H1 (cell line): ENCODE data around the gene NDUFB4. TPM values are rescaled to one million over a fixed set of nuclear protein-coding genes. Genes with fewer than 3 reads are reported as not detected.

Experiments used
- CTCF ChIA-PET: fragments of 300-600 bp; sonication (Branson Sonifier 250); formaldehyde crosslinking; loops from one replicate; lab custom pipeline; 2021; ENCODE audit not compliant: partially characterized antibody; lab: Charles Lee
- POLR2A ChIA-PET: fragments of 300-600 bp; sonication (Branson Sonifier 250); formaldehyde crosslinking; loops from one replicate; lab custom pipeline; 2021; ENCODE audit warnings: inconsistent platforms; ENCODE audit not compliant: partially characterized antibody; lab: Charles Lee
- DNase-seq, 2 experiments: peaks; one replicate each; pipeline versions ENCODE4 v3.0.0 to v3.0.0-alpha.2; 2010 to 2022; ENCODE audit warnings: low spot score in 2 of 2, low read depth in 1 of 2, mixed read lengths in 1 of 2
- FAIRE-seq: peaks from 2 replicates; lab custom pipeline; 2011; peaks lifted over from hg19 to GRCh38; lab: Jason Lieb, UNC
- H2AFZ ChIP-seq: 2 replicates; pipeline ENCODE4 v1.8.1; 2012; ENCODE audit warnings: low read length, inconsistent platforms
- H2AK5ac ChIP-seq: 2 replicates; pipeline ENCODE4 v1.6.1; 2013; ENCODE audit warnings: low read depth, low read length
- H2BK120ac ChIP-seq: replicated peaks from 2 replicates; pipeline ENCODE3; 2013; ENCODE audit warnings: low read depth, low read length, inconsistent platforms
- H2BK12ac ChIP-seq: 2 replicates; pipeline ENCODE4 v1.6.1; 2013; ENCODE audit warnings: low read depth, low read length
- H2BK15ac ChIP-seq: 2 replicates; pipeline ENCODE4 v1.6.1; 2013; ENCODE audit warnings: low read length
- H2BK20ac ChIP-seq: 2 replicates; pipeline ENCODE4 v1.6.1; 2013; ENCODE audit warnings: low read length
- H2BK5ac ChIP-seq: 2 replicates; pipeline ENCODE4 v1.6.1; 2013; ENCODE audit warnings: low read depth, low read length
- H3K14ac ChIP-seq: 2 replicates; pipeline ENCODE4 v1.6.1; 2013; ENCODE audit warnings: inconsistent platforms; ENCODE audit not compliant: insufficient read length
- H3K18ac ChIP-seq: 2 replicates; pipeline ENCODE4 v1.6.1; 2013; ENCODE audit warnings: low read length; ENCODE audit errors: extremely low read depth
- H3K23ac ChIP-seq: 2 replicates; pipeline ENCODE4 v1.6.1; 2013; ENCODE audit warnings: inconsistent platforms; ENCODE audit not compliant: insufficient read length
- H3K23me2 ChIP-seq: 2 replicates; pipeline ENCODE4 v1.6.1; 2013; ENCODE audit warnings: low read depth, low read length
- H3K27ac ChIP-seq: 2 replicates; pipeline ENCODE4 v1.6.1; 2011; ENCODE audit warnings: low read depth, low read length, inconsistent platforms
- H3K27me3 ChIP-seq, 4 experiments: replicated peaks in 1 of 4; 1 replicate in 1 of 4; 2 replicates in 3 of 4; pipeline versions ENCODE4 v1.6.1 to v1.8.1; 2011 to 2013; ENCODE audit warnings: low read length in 3 of 4, mild to moderate bottlenecking in 3 of 4, inconsistent platforms in 2 of 4, mixed read lengths in 2 of 4, moderate library complexity in 1 of 4; ENCODE audit not compliant: control insufficient read depth in 3 of 4, insufficient read depth in 3 of 4; ENCODE audit errors: extremely low read depth in 1 of 4
- H3K36me3 ChIP-seq, 4 experiments: 2 replicates each; pipeline versions ENCODE4 v1.6.1 to v1.8.1; 2011 to 2013; ENCODE audit warnings: mild to moderate bottlenecking in 4 of 4, low read length in 3 of 4, moderate library complexity in 2 of 4, control low read depth in 1 of 4, inconsistent platforms in 1 of 4; ENCODE audit not compliant: insufficient read depth in 4 of 4, control insufficient read depth in 2 of 4
- H3K4ac ChIP-seq: replicated peaks from 2 replicates; pipeline ENCODE3; 2013; ENCODE audit warnings: low read length, low read depth, mixed read lengths, inconsistent platforms; ENCODE audit not compliant: insufficient read length
- H3K4me1 ChIP-seq, 4 experiments: replicated peaks in 1 of 4; 1 replicate in 1 of 4; 2 replicates in 3 of 4; pipeline versions ENCODE4 v1.6.1 to v1.8.1; 2011 to 2013; ENCODE audit warnings: low read length in 3 of 4, inconsistent platforms in 2 of 4, mixed read lengths in 1 of 4; ENCODE audit not compliant: insufficient read depth in 4 of 4, control insufficient read depth in 3 of 4
- H3K4me2 ChIP-seq, 2 experiments: 2 replicates each; pipeline versions ENCODE4 v1.6.1 to v1.8.1; 2011 to 2013; ENCODE audit warnings: low read depth in 2 of 2, low read length in 2 of 2, control low read depth in 1 of 2, inconsistent platforms in 1 of 2, mild to moderate bottlenecking in 1 of 2; ENCODE audit not compliant: insufficient read depth in 1 of 2
- H3K4me3 ChIP-seq, 4 experiments: fragments of 200-600, 300-600 bp in 1 of 4; sonication (generic), shearing (Covaris generic), sonication (Bioruptor Twin) in 1 of 4; 2 replicates each; pipeline versions ENCODE4 v1.5.1 to v1.8.1; 2011 to 2016; ENCODE audit warnings: low read length in 4 of 4, low read depth in 3 of 4, control low read depth in 2 of 4, inconsistent platforms in 2 of 4, mild to moderate bottlenecking in 2 of 4, mixed read lengths in 1 of 4, moderate library complexity in 1 of 4; ENCODE audit not compliant: insufficient read depth in 2 of 4; ENCODE audit errors: extremely low read depth in 1 of 4
- H3K56ac ChIP-seq: replicated peaks from 2 replicates; pipeline ENCODE3; 2013; ENCODE audit warnings: low read depth, mild to moderate bottlenecking, mixed read lengths, low read length, inconsistent platforms; ENCODE audit not compliant: insufficient read length
- H3K79me1 ChIP-seq: 2 replicates; pipeline ENCODE4 v1.6.1; 2013; ENCODE audit warnings: low read depth, low read length, control low read depth
- H3K79me2 ChIP-seq, 2 experiments: 2 replicates each; pipeline versions ENCODE4 v1.6.1 to v1.8.1; 2012 to 2013; ENCODE audit warnings: low read length in 2 of 2, mild to moderate bottlenecking in 2 of 2, inconsistent platforms in 1 of 2; ENCODE audit not compliant: insufficient read depth in 2 of 2, control insufficient read depth in 1 of 2
- H3K9ac ChIP-seq, 4 experiments: replicated peaks in 1 of 4; 1 replicate in 1 of 4; 2 replicates in 3 of 4; pipeline versions ENCODE4 v1.6.1 to v1.8.1; 2011 to 2013; ENCODE audit warnings: low read depth in 3 of 4, low read length in 3 of 4, control low read depth in 2 of 4, mild to moderate bottlenecking in 2 of 4, moderate library complexity in 2 of 4, inconsistent platforms in 1 of 4; ENCODE audit errors: extremely low read depth in 1 of 4
- H3K9me3 ChIP-seq, 2 experiments: 2 replicates each; pipeline versions ENCODE4 v1.6.1 to v1.8.1; 2012 to 2013; ENCODE audit warnings: mild to moderate bottlenecking in 2 of 2, moderate library complexity in 2 of 2, control low read depth in 1 of 2, inconsistent platforms in 1 of 2, low read depth in 1 of 2, low read length in 1 of 2, mixed read lengths in 1 of 2; ENCODE audit not compliant: insufficient read depth in 2 of 2
- H4K20me1 ChIP-seq, 2 experiments: replicated peaks in 1 of 2; 2 replicates each; pipeline versions ENCODE3 to v1.8.1; 2011 to 2013; ENCODE audit warnings: inconsistent platforms in 2 of 2, low read length in 2 of 2, mild to moderate bottlenecking in 1 of 2; ENCODE audit not compliant: insufficient read depth in 2 of 2, control insufficient read depth in 1 of 2
- H4K5ac ChIP-seq: 2 replicates; pipeline ENCODE4 v1.6.1; 2013; ENCODE audit warnings: low read length, low read depth, mixed read lengths, inconsistent platforms; ENCODE audit not compliant: insufficient read length
- H4K8ac ChIP-seq: 2 replicates; pipeline ENCODE4 v1.8.0; 2013; ENCODE audit warnings: mild to moderate bottlenecking, moderate library complexity, low read length, inconsistent platforms; ENCODE audit not compliant: insufficient read depth; ENCODE audit errors: extremely low read depth
- H4K91ac ChIP-seq: replicated peaks from 2 replicates; pipeline ENCODE3; 2013; ENCODE audit warnings: low read length, mixed read lengths, inconsistent platforms; ENCODE audit not compliant: insufficient read length
- ASH2L ChIP-seq: fragments of 200-600, 300-600 bp; sonication (generic); IDR thresholded peaks from one replicate; pipeline ENCODE4 v1.7.1; 2017; ENCODE audit warnings: low read length
- BACH1 ChIP-seq: IDR thresholded peaks from 2 replicates; pipeline ENCODE4 v1.6.1; 2012; ENCODE audit warnings: low read length, improper control_type of control experiment
- GABPA ChIP-seq: IDR thresholded peaks from 2 replicates; pipeline ENCODE4 v1.6.1; 2011; ENCODE audit warnings: mild to moderate bottlenecking, low read length, moderate library complexity, borderline replicate concordance; ENCODE audit not compliant: insufficient read depth
- POLR2AphosphoS5 ChIP-seq: IDR thresholded peaks from 2 replicates; pipeline ENCODE4 v1.6.1; 2011; ENCODE audit warnings: low read depth, low read length
- RFX5 ChIP-seq: IDR thresholded peaks from 2 replicates; pipeline ENCODE4 v1.6.1; 2011; ENCODE audit warnings: low read depth, low read length, improper control_type of control experiment, borderline replicate concordance
- SIX5 ChIP-seq: IDR thresholded peaks from 2 replicates; pipeline ENCODE4 v1.6.1; 2011; ENCODE audit warnings: mild to moderate bottlenecking, low read depth, low read length
- TAF7 ChIP-seq: optimal IDR thresholded peaks from 2 replicates; pipeline ENCODE3; 2011; ENCODE audit warnings: low read depth, mild to moderate bottlenecking, inconsistent platforms, low read length, moderate library complexity, borderline replicate concordance
- WGBS, 2 experiments: shearing (Covaris generic) in 1 of 2; methylation state at CpG; one replicate each; pipeline versions ENCODE4 v1.1.6 to v1.1.7; 2013 to 2015; ENCODE audit warnings: low lambda C conversion rate in 2 of 2, mixed read lengths in 2 of 2, inconsistent platforms in 1 of 2, low coverage in 1 of 2, missing lambda C conversion rate in 1 of 2; ENCODE audit not compliant: insufficient replicate concordance in 2 of 2, insufficient coverage in 1 of 2, insufficient read length in 1 of 2; ENCODE audit errors: extremely low coverage in 1 of 2, missing lambda C conversion rate in 1 of 2; 5-methylcytosine and 5-hydroxymethylcytosine counted together
- polyA plus RNA-seq, 7 experiments: library from polyadenylated mRNA; depleted of rRNA in 3 of 7; stranded (reverse) in 5 of 7; unstranded in 2 of 7; fragments of >200 nt in 5 of 7; fragments of 200-250 nt in 2 of 7; gene quantifications; 1 replicate in 5 of 7; 2 replicates in 1 of 7; 4 replicates in 1 of 7; pipeline versions ENCODE4 v1.2.1 to v1.2.3, GENCODE V29; 2011 to 2013; ENCODE audit warnings: missing spikeins in 2 of 7, mixed read lengths in 2 of 7
- total RNA-seq: library from RNA; stranded (reverse); fragmentation: NEBNext Ultra II Directional; extraction: Animal tissue kit (Norgen Biotek cat#: 25700); gene quantifications from 2 replicates; pipeline ENCODE4 v1.2.1, GENCODE V29; 2021

NDUFB4 gene
- total and polyA plus RNA-seq, 2 of the 8 experiments (the other 6 are each of a cell fraction or from before 2014, with no cell fraction given): 184 to 382 TPM

DNA sequence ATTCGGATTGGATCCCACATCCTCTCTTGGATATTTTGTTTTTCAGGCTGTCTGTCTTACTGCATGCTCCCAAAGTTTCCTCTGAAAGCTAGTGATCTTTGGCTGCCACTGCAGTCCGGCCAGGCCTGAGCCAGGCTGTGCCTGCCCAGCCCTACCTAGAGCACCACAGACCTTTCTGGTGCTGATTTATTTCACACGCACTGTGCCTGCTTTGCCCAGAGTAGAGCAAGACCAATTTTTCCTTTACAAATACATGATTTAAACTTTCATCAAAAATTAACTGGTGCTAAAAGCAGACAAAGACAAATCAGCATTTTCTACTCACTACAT, 28.0 kb upstream of the NDUFB4 start:
- H3K4me1 ChIP-seq: peaks cover 9 to 23% (median 14%) of the 10 kb centered on the region in 4 experiments
- H4K5ac ChIP-seq: peak overlapping the region; percentile 31
- no peak for FAIRE-seq
- no peak overlapping the region for H3K14ac ChIP-seq
- no peak overlapping the region for H2BK15ac ChIP-seq
- no peak for DNase-seq
- WGBS, 2 experiments: 44% methylated on average over 3 of the region's 3 CpGs; no CpG with 5 or more reads in 1 of the 2 experiments
- H3K23me2 ChIP-seq: no peaks in the 10 kb centered on the region
- no peak overlapping the region for H2BK5ac ChIP-seq
- H3K79me1 ChIP-seq: no peaks in the 10 kb centered on the region
- H2BK120ac ChIP-seq: no peak overlapping the region
- H2BK12ac ChIP-seq: no peak overlapping the region
- no peaks in the 10 kb centered on the region for H4K20me1 ChIP-seq
- no peak overlapping the region for H3K4ac ChIP-seq
- H4K91ac ChIP-seq: no peak overlapping the region
- H3K79me2 ChIP-seq: no peaks in the 10 kb centered on the region
- H3K27me3 ChIP-seq: no peaks in the 10 kb centered on the region
- H3K18ac ChIP-seq: 0 out of 2 replicates have a peak overlapping the region, but pooled peaks have one; percentile 25
- TF ChIP-seq SIX5: no peak
- TF ChIP-seq POLR2AphosphoS5: no peak
- no peak for TF ChIP-seq RFX5
- TF ChIP-seq GABPA: no peak
- TF ChIP-seq ASH2L: peak; percentile 3
- TF ChIP-seq TAF7: no peak
- no peak for TF ChIP-seq BACH1
- TF ChIP-seq, all 59 proteins: peak for 1
- Histone ChIP-seq H3K4me2 (peak overlapping the region; percentile 10 to 21; a peak in 2 of 4 replicates), H4K8ac (no peak overlapping the region), H2AFZ (peak overlapping the region; percentile 93), H3K36me3 (peaks cover 0 to 5% (median 0%) of the 10 kb centered on the region in 4 experiments; a peak in 1 of 8 replicates), H2AK5ac (no peak overlapping the region), H3K23ac (no peak overlapping the region), H3K9ac (no peak overlapping the region), H3K9me3 (peaks cover 7 to 13% of the 10 kb centered on the region in 2 experiments; a peak in 3 of 4 replicates), H2BK20ac (no peak overlapping the region), H3K4me3 (peak overlapping the region in 1 of 4 experiments; percentile 28; a peak in 1 of 8 replicates), H3K27ac (no peak overlapping the region), H3K56ac (no peak overlapping the region)
- ChIA-PET CTCF (interaction anchor here (0.6 to 3.2 kb wide), 24 partner anchors 9 to 544 kb away, joined by 3 to 24 read pairs (median 3); partner anchors contain the start of genes FSTL1 and HGD), POLR2A (interaction anchor here (1.1 to 1.8 kb wide), 6 partner anchors 9 to 225 kb away, joined by 3 to 12 read pairs (median 5); partner anchors contain the start of genes GTF2E1, NDUFB4 and RABL3)
